T-helper 17 cell (primary cell): ENCODE results near the gene IRF1. TPM values are rescaled to one million over a fixed set of nuclear protein-coding genes. Genes with fewer than 3 reads are reported as not detected.

ENCODE experiments used
- ATAC-seq: fragments of 150-1000 bp; cut with Tn5 transposase; 2 replicates; pipeline ENCODE4 v1.10.0; 2021; ENCODE audit warnings: mild to moderate bottlenecking, moderate library complexity
- DNase-seq, 3 donors: peaks; one replicate each; pipeline versions ENCODE4 v3.0.0 to v3.0.0-alpha.2; 2020 to 2021
- H3K9me3 ChIP-seq: one replicate; pipeline ENCODE4 v1.7.0; 2013; ENCODE audit warnings: low read length, mild to moderate bottlenecking; ENCODE audit not compliant: control insufficient read depth, poor library complexity, severe bottlenecking
- H3K27ac Mint-ChIP-seq: one replicate; pipeline ENCODE4 v1.8.0; 2022; ENCODE audit warnings: mild to moderate bottlenecking, moderate library complexity, mixed read lengths
- H3K27me3 Mint-ChIP-seq: one replicate; pipeline ENCODE4 v1.8.0; 2022; ENCODE audit warnings: mixed read lengths
- H3K36me3 Mint-ChIP-seq: one replicate; pipeline ENCODE4 v1.8.0; 2022; ENCODE audit warnings: low read depth, mixed read lengths
- H3K4me1 Mint-ChIP-seq: one replicate; pipeline ENCODE4 v1.8.0; 2022; ENCODE audit warnings: mild to moderate bottlenecking, mixed read lengths
- H3K4me3 Mint-ChIP-seq: one replicate; pipeline ENCODE4 v1.8.0; 2022; ENCODE audit warnings: mild to moderate bottlenecking, moderate library complexity, mixed read lengths
- total RNA-seq, 4 donors: library from RNA in 2 of 4; stranded (reverse) in 2 of 4; gene quantifications; one replicate each; pipeline ENCODE4 v1.2.3 and lab custom pipeline; 2022 to 2026

The IRF1 gene
- total RNA-seq, 2 donors from 2014 or later, result 590 to 639 TPM

- H3K9me3 ChIP-seq, result no peaks in the 10 kb centered on the region
- Mint-ChIP-seq H3K4me3 (peak overlapping the region; percentile 86), H3K4me1 (peaks cover 76% of the 10 kb centered on the region), H3K27ac (peak overlapping the region; percentile 100), H3K27me3 (no peaks in the 10 kb centered on the region), H3K36me3 (peaks cover 6% of the 10 kb centered on the region)
- DNase-seq, result peak in 2 of 3 donors; percentile 53 to 58
- peak; percentile 86 for ATAC-seq
These were observed 34.1 kb downstream of the IRF1 start for GRCh38 chr5:132456296-132456986.

DNA sequence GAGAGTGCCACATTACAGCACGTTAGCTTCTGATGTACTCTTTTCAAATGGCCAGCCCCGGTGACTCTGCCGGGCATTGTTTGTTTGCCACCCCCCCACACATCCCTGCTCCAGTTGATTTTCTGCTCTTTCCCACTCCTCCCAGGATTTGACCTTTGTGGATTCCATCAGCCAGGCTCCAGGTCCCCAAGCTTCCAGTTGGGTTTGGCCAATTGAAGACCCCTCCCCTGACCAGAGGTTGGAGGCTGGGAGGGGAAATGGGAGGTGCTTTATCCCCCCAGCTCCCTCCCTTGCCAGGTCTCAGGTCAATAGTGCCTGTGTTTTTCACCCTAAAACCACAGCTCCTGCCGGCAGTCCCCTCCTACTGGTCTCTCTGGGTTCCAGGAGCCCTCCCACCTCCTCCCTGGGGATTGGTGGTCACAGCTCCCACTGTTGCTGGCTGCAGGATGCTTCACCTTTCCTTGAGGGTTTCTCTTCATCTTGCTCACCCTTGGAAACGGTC is 34.9 kb downstream of the IRF1 start:
- Mint-ChIP-seq H3K4me1 (peaks cover 69% of the 10 kb centered on the region), H3K27me3 (no peaks in the 10 kb centered on the region), H3K4me3 (peak overlapping the region; percentile 86), H3K27ac (peak overlapping the region; percentile 100), H3K36me3 (peaks cover 6% of the 10 kb centered on the region)
- DNase-seq, result no peak
- ATAC-seq, result no peak
- H3K9me3 ChIP-seq, result no peaks in the 10 kb centered on the region

- H3K36me3 Mint-ChIP-seq, result peaks cover 6% of the 10 kb centered on the region
- H3K27ac Mint-ChIP-seq, result peak overlapping the region; percentile 100
- DNase-seq (no peak), ATAC-seq (no peak)
- H3K9me3 ChIP-seq, result no peaks in the 10 kb centered on the region
- H3K27me3 Mint-ChIP-seq, result no peaks in the 10 kb centered on the region
- H3K4me3 Mint-ChIP-seq, result peak overlapping the region; percentile 19
- peaks cover 59% of the 10 kb centered on the region for H3K4me1 Mint-ChIP-seq
These were observed 36.2 kb downstream of the IRF1 start for GRCh38 chr5:132454361-132454760.

DNA sequence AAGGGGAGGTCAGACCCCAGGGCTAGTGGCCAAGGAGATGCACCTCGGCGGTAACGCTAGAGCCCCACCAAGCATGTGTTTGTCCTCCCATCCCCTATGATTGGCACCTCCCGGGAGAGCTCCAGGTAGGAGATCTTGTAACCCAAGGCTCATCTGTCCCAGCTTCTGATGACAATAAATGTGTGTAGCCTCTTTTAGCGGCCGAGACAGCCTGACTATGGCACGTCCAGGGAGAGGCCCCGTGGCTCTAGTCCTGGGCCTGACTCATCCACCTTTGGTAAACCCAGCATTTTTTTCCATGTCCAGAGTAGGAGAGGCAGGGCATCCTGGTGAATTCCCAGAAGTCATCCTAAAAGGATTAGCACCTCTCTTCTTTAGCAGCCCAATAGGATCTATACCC is 39.2 kb downstream of the IRF1 start:
- no peak overlapping the region for H3K4me3 Mint-ChIP-seq
- DNase-seq, result no peak
- ATAC-seq, result no peak
- H3K9me3 ChIP-seq, result no peaks in the 10 kb centered on the region
- no peaks in the 10 kb centered on the region for H3K27me3 Mint-ChIP-seq
- H3K4me1 Mint-ChIP-seq, result peaks cover 54% of the 10 kb centered on the region
- H3K36me3 Mint-ChIP-seq, result peaks cover 14% of the 10 kb centered on the region
- H3K27ac Mint-ChIP-seq, result peak overlapping the region; percentile 100

GRCh38 chr5:132449060-132449459 is 41.5 kb downstream of the IRF1 start:
- H3K27me3 Mint-ChIP-seq, result no peaks in the 10 kb centered on the region
- no peaks in the 10 kb centered on the region for H3K9me3 ChIP-seq
- H3K4me1 Mint-ChIP-seq, result peaks cover 47% of the 10 kb centered on the region
- H3K27ac Mint-ChIP-seq, result peak overlapping the region; percentile 89
- peaks cover 10% of the 10 kb centered on the region for H3K36me3 Mint-ChIP-seq
- DNase-seq, result no peak
- no peak overlapping the region for H3K4me3 Mint-ChIP-seq
- no peak for ATAC-seq

- peak overlapping the region; percentile 89 for H3K27ac Mint-ChIP-seq
- H3K9me3 ChIP-seq, result no peaks in the 10 kb centered on the region
- peaks cover 8% of the 10 kb centered on the region for H3K36me3 Mint-ChIP-seq
- peak; percentile 79 for ATAC-seq
- H3K4me1 Mint-ChIP-seq, result peaks cover 42% of the 10 kb centered on the region
- H3K4me3 Mint-ChIP-seq, result peak overlapping the region; percentile 70
- DNase-seq, result no peak
- H3K27me3 Mint-ChIP-seq, result no peaks in the 10 kb centered on the region
These were observed 43.4 kb downstream of the IRF1 start for GRCh38 chr5:132447196-132447595.

DNA sequence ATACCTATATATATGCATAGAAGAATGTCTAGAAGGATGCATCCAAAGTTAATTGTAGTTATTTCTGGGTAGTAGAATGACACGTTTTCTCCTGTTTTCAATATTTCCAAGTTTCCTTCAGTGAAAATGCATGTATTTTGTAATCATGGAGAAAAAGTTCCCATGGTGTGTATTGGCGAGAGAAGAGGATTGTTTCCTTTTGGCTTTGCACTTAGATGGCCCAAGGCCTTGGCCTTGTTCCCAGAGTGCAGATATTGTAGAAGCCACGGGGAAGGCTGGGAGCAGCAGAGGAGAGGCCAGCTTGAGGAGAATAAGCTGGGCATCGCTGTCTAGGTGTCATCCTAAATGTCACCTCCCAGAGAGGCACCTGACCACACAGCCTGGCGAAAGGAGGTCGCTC is 44.0 kb downstream of the IRF1 start:
- DNase-seq (no peak), ATAC-seq (peak; percentile 51)
- Mint-ChIP-seq H3K4me3 (peak overlapping the region; percentile 70), H3K27ac (peak overlapping the region; percentile 89), H3K36me3 (peaks cover 8% of the 10 kb centered on the region), H3K4me1 (peaks cover 46% of the 10 kb centered on the region), H3K27me3 (no peaks in the 10 kb centered on the region)
- H3K9me3 ChIP-seq, result no peaks in the 10 kb centered on the region

DNA sequence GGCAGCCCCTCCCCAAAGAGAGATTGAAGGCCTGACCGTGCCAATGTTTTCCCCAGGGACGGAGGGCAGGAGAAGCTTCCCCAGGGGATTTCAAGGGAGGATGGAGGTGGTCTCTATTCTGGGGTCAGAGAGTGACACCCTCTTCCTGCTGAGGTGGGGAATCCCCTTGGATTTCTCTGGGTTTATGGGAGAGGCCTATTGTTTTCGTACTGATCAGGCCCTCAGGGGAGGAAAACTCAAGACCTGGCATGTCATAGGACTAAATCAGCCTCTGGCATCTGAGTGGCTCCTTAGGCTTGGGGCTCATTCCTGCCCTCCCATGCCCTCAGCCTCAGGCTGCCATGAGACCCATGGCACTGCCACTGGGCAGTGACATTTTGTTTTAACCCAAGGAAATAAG is 44.6 kb downstream of the IRF1 start:
- no peaks in the 10 kb centered on the region for H3K9me3 ChIP-seq
- no peak overlapping the region for H3K4me3 Mint-ChIP-seq
- ATAC-seq (no peak), DNase-seq (no peak)
- peaks cover 46% of the 10 kb centered on the region for H3K4me1 Mint-ChIP-seq
- peaks cover 8% of the 10 kb centered on the region for H3K36me3 Mint-ChIP-seq
- peak overlapping the region; percentile 89 for H3K27ac Mint-ChIP-seq
- no peaks in the 10 kb centered on the region for H3K27me3 Mint-ChIP-seq

DNA sequence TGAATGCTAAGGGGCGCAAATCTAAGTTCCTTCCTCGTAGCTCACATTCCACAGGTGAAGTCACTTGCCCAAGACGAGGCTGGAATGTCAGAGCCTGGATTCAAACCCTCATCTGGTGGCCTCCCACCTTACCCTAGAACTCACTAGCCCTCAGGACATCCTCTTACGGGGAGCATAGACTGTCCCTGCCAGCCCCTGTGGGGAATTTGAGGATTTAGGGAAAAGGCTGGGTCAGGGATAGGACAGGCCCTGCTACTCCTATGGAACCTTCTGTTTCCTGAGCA is 45.0 kb downstream of the IRF1 start:
- H3K27ac Mint-ChIP-seq, result peak overlapping the region; percentile 89
- H3K4me1 Mint-ChIP-seq, result peaks cover 46% of the 10 kb centered on the region
- H3K27me3 Mint-ChIP-seq, result no peaks in the 10 kb centered on the region
- peaks cover 8% of the 10 kb centered on the region for H3K36me3 Mint-ChIP-seq
- no peak for DNase-seq
- no peak for ATAC-seq
- no peak overlapping the region for H3K4me3 Mint-ChIP-seq
- no peaks in the 10 kb centered on the region for H3K9me3 ChIP-seq

DNA sequence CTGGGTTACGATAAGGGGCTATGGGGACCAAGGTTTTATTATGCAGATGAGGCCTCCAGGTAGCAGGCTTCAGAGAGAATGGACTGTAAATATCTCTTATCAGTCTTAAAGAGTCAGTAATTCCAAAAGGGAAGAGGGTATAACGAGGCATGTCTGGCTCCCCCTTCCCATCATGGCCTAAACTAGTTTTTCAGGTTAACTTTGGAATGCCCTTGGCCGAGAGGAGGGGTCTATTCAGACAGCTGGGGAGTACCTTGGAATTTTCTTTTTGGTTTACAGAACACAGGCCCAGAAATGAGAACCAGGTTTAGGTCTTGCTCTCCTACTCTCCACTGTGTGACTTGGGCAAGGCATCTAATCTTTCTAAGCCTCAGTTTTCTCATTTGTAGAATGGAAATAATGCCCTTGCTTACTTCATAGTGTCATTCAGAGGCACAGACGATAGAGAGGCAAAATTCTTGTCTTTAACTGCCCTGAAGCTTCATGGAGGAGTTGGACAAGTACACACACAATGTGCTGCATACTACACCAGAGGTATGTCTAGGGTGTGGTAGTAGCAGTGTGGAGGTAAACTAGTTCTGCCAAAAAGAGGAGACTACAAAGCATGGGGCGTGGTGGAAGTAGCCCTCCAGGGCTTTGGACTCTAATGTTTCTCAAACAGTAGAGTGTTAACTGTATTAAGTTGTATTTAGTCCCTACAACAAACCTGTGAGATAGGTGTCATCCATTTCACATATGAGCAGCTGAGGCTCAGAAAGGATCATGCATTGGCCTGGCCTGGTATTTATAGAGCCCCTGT is 45.5 kb downstream of the IRF1 start:
- no peak for DNase-seq
- peak overlapping the region; percentile 89 for H3K27ac Mint-ChIP-seq
- no peak overlapping the region for H3K4me3 Mint-ChIP-seq
- no peaks in the 10 kb centered on the region for H3K9me3 ChIP-seq
- H3K36me3 Mint-ChIP-seq, result peaks cover 8% of the 10 kb centered on the region
- no peak for ATAC-seq
- no peaks in the 10 kb centered on the region for H3K27me3 Mint-ChIP-seq
- H3K4me1 Mint-ChIP-seq, result peaks cover 46% of the 10 kb centered on the region

DNA sequence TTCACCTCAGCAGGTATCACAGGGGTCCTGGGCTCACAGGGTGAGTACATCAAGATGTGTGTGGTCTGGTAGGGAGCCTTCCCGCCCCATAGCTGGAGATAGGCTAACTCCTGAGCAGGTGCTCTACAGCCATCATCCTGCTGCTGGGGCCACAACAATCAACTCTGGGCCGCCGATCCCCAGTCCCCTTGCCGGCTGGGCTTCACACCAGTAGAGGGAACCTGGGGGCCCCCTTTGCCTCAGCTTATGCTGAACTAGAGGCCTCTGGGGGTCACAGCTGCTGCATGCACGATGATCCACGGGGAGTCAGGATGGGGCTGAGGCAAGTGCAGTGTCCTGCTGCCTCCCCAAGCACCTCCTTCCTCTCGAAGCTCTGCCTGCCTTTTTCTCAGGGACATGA is 46.5 kb downstream of the IRF1 start:
- H3K4me1 Mint-ChIP-seq, result peaks cover 53% of the 10 kb centered on the region
- no peak for DNase-seq
- H3K36me3 Mint-ChIP-seq, result peaks cover 8% of the 10 kb centered on the region
- no peaks in the 10 kb centered on the region for H3K9me3 ChIP-seq
- H3K27me3 Mint-ChIP-seq, result no peaks in the 10 kb centered on the region
- no peak overlapping the region for H3K4me3 Mint-ChIP-seq
- no peak for ATAC-seq
- H3K27ac Mint-ChIP-seq, result peak overlapping the region; percentile 89

DNA sequence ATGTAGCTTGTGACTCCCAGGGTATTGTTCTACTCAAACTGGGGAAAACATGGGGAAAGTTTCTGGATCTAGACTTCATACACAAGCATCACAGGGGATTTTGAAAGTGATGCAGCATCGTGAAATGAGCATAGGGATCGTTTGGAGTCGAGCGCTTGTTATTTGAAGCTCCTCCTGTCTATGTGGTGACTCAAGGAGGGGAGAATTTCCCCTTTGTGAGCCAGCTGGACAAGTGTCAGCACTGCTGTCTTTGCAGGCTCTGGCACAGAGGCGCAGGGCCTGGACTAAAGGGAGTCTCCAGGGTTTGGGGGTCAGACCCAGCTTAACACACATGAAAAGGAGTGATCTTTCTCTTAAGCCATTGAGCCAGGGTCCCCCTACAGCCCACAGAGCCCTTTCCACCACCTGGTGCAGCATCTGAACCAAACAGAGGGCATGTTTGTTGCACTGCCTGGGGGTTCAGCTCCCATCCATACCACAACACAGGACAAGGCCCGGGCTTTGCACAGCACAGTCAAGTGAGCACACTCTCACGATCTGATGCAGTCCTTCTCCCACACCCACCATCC is 51.0 kb downstream of the IRF1 start:
- H3K27ac Mint-ChIP-seq, result peak overlapping the region; percentile 95
- H3K9me3 ChIP-seq, result no peaks in the 10 kb centered on the region
- H3K36me3 Mint-ChIP-seq, result peaks cover 2% of the 10 kb centered on the region
- peaks cover 52% of the 10 kb centered on the region for H3K4me1 Mint-ChIP-seq
- H3K27me3 Mint-ChIP-seq, result no peaks in the 10 kb centered on the region
- DNase-seq, result no peak
- peak overlapping the region; percentile 9 for H3K4me3 Mint-ChIP-seq
- ATAC-seq, result no peak

DNA sequence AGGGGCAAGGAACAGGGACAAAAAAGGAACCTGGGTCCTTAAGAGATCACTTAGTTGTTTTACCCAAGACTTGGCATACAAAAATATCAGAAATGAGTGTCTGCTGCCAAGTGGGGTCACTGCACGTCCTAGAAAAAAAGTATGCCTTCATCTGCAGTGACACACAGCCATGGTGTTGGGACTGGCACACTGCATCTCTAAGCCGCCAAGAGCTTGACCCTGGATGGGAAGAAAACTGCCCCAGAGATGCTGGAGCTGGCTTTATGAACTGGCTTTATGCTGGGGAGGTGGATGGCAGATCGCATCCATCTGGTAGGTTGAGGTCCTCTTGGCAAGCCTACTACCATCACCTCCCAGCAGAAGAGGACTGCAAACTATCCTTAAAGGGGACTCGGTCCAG is 51.7 kb downstream of the IRF1 start:
- Mint-ChIP-seq H3K36me3 (peaks cover 5% of the 10 kb centered on the region), H3K4me3 (peak overlapping the region; percentile 19), H3K27me3 (no peaks in the 10 kb centered on the region), H3K27ac (peak overlapping the region; percentile 95), H3K4me1 (peaks cover 54% of the 10 kb centered on the region)
- ATAC-seq (no peak), DNase-seq (no peak)
- H3K9me3 ChIP-seq, result no peaks in the 10 kb centered on the region
